WTC11 (cell line): ENCODE data around the gene SEL1L.

ENCODE experiments used
- TP53 ChIP-seq: sonication (generic); formaldehyde crosslinking; IDR thresholded peaks from 2 replicates; pipeline ENCODE4 v1.8.1; 2023; ENCODE audit warnings: mild to moderate bottlenecking, missing genetic modification reagents
- TF ChIP-seq, protein P1 (sequence below): fragments of 200-600 bp; IDR thresholded peaks from 2 replicates; pipeline ENCODE4 v1.8.0; 2022; ENCODE audit warnings: antibody characterized with exemption
- TF ChIP-seq, protein P2 (sequence below): sonication (generic); formaldehyde crosslinking; IDR thresholded peaks from 2 replicates; pipeline ENCODE4 v1.8.1; 2023; ENCODE audit warnings: mild to moderate bottlenecking, missing genetic modification reagents, moderate library complexity
- TF ChIP-seq, protein P3 (sequence below): sonication (generic); formaldehyde crosslinking; conservative IDR thresholded peaks from 2 replicates; pipeline ENCODE4 v1.8.1; 2023; ENCODE audit warnings: mild to moderate bottlenecking, low read depth, missing genetic modification reagents, moderate library complexity
- TF ChIP-seq, protein P4 (sequence below): sonication (generic); formaldehyde crosslinking; IDR thresholded peaks from 2 replicates; pipeline ENCODE4 v1.8.1; 2022; ENCODE audit warnings: mild to moderate bottlenecking, missing genetic modification reagents, moderate library complexity, borderline replicate concordance

DNA sequence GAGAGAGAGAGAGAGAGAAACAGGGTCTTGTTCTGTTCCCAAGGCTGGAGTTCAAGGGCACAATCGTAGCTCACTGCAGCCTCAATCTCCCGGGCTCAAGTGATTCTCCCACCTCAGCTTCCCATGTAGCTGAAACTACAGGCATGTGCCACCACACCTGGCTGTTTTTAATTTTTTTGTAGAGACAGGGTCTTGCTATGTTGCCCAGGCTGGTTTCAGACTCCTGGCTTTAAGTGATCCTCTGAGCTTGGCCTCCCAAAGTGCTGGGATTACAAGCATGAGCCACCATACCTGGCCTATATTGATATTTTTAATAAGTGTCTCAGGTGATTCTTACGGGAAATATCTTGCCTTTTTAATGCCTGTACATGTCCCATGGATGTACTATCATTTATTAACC lies 82.7 kb downstream of the SEL1L start:
- TF ChIP-seq, protein P1, sequence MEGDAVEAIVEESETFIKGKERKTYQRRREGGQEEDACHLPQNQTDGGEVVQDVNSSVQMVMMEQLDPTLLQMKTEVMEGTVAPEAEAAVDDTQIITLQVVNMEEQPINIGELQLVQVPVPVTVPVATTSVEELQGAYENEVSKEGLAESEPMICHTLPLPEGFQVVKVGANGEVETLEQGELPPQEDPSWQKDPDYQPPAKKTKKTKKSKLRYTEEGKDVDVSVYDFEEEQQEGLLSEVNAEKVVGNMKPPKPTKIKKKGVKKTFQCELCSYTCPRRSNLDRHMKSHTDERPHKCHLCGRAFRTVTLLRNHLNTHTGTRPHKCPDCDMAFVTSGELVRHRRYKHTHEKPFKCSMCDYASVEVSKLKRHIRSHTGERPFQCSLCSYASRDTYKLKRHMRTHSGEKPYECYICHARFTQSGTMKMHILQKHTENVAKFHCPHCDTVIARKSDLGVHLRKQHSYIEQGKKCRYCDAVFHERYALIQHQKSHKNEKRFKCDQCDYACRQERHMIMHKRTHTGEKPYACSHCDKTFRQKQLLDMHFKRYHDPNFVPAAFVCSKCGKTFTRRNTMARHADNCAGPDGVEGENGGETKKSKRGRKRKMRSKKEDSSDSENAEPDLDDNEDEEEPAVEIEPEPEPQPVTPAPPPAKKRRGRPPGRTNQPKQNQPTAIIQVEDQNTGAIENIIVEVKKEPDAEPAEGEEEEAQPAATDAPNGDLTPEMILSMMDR = no peak
- TF ChIP-seq, protein P2, sequence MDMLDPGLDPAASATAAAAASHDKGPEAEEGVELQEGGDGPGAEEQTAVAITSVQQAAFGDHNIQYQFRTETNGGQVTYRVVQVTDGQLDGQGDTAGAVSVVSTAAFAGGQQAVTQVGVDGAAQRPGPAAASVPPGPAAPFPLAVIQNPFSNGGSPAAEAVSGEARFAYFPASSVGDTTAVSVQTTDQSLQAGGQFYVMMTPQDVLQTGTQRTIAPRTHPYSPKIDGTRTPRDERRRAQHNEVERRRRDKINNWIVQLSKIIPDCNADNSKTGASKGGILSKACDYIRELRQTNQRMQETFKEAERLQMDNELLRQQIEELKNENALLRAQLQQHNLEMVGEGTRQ (CRISPR knock-in tag) = no peak
- TF ChIP-seq TP53 (CRISPR knock-in tag) = no peak
- TF ChIP-seq, protein P3, sequence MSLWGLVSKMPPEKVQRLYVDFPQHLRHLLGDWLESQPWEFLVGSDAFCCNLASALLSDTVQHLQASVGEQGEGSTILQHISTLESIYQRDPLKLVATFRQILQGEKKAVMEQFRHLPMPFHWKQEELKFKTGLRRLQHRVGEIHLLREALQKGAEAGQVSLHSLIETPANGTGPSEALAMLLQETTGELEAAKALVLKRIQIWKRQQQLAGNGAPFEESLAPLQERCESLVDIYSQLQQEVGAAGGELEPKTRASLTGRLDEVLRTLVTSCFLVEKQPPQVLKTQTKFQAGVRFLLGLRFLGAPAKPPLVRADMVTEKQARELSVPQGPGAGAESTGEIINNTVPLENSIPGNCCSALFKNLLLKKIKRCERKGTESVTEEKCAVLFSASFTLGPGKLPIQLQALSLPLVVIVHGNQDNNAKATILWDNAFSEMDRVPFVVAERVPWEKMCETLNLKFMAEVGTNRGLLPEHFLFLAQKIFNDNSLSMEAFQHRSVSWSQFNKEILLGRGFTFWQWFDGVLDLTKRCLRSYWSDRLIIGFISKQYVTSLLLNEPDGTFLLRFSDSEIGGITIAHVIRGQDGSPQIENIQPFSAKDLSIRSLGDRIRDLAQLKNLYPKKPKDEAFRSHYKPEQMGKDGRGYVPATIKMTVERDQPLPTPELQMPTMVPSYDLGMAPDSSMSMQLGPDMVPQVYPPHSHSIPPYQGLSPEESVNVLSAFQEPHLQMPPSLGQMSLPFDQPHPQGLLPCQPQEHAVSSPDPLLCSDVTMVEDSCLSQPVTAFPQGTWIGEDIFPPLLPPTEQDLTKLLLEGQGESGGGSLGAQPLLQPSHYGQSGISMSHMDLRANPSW = no peak
- TF ChIP-seq, protein P4, sequence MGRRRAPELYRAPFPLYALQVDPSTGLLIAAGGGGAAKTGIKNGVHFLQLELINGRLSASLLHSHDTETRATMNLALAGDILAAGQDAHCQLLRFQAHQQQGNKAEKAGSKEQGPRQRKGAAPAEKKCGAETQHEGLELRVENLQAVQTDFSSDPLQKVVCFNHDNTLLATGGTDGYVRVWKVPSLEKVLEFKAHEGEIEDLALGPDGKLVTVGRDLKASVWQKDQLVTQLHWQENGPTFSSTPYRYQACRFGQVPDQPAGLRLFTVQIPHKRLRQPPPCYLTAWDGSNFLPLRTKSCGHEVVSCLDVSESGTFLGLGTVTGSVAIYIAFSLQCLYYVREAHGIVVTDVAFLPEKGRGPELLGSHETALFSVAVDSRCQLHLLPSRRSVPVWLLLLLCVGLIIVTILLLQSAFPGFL (CRISPR knock-in tag) = no peak
